ENCODE results near the gene RAB40B.

GRCh38 chr17:82614095-82614631 is 84.3 kb downstream of the RAB40B start:
- no peak for TF ChIP-seq POLR2A (IDR thresholded peaks at IDR 0.05)
- TF ChIP-seq POLR2AphosphoS5 (IDR thresholded peaks at IDR 0.05; ENCODE audit: insufficient read depth in 1 of 2, low read depth in 1 of 2) = no peak

Measured in vagina (tissue), 2 donors.